ENCODE data around the gene AGAP5.
A peak's percentile ranks its signal among the peaks of the same experiment; 100 is the strongest.
"Not testable (repeated sequence)": the region's sequence is repeated elsewhere in the genome, so short reads cannot be mapped to it uniquely, and the experiment has no call there.

The AGAP5 gene

GRCh38 chr10:73697675-73698159, at the start of gene AGAP5:
AGAP5 (minus strand) TSS chr10:73698109; CDS start chr10:73697755, 354 bp downstream.
- DNase-seq, result not testable (repeated sequence)

DNA sequence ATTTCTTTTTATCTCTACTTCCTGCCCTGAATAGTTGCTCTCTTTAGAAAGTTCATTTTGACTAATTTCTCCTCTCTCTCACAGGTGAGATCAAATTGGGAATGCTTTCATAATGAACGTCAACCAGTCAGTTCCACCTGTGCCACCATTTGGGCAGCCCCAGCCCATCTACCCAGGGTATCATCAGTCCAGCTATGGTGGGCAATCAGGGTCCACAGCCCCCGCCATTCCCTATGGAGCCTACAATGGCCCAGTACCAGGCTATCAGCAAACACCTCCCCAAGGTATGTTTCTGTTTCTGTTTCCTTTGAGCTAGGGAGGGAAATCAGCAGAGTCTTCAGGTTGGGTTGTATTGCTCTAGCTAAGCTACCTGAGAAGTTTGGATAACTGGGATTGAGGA, 48.8 kb upstream of the AGAP5 start:
- no peak for DNase-seq

- no peak for DNase-seq
These were observed 46.7 kb upstream of the AGAP5 start for GRCh38 chr10:73744664-73744975.

DNA sequence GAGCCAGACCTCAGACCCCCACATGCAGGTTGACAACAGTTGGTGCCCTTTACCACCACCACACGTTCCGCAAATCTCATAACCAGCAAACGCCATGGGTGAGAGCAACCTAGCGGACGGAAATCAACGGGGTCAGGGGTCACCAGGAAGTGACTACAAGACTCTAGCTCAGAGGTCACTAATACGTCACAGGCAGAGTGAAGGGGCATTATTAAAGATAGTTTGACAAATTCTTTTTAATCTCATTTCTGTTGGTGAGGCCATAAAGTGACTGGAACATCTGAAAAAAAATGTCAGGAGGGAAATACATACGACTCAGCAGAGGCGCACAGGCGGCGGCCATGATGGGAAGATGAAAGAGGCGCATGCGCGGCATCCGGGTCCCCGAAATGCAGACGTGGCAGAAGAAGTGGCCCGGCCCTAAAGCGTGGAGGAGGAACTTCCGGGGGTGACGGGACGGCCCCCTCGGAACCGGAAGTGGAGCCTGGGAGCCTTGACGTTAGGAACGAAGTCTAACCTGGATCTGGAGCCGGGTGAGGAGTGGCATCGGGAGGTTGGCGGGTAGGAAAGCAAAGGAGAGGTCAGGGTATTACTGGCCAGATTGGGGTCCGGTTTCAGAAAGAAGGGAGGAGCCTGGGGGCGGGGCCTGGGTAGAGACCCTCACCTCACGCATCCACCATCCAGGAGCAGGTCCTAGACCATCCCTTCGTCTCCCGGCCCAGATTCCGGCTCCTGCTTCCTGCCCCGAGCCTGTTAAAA, 46.2 kb upstream of the AGAP5 start, which contains the start of gene SEC24C:
Gene SEC24C (plus strand): TSS at position 468 of the 759 bp plus-strand sequence. CDS start 2,461 bp downstream, outside the sequence.
- peak; percentile 93 for DNase-seq

DNA sequence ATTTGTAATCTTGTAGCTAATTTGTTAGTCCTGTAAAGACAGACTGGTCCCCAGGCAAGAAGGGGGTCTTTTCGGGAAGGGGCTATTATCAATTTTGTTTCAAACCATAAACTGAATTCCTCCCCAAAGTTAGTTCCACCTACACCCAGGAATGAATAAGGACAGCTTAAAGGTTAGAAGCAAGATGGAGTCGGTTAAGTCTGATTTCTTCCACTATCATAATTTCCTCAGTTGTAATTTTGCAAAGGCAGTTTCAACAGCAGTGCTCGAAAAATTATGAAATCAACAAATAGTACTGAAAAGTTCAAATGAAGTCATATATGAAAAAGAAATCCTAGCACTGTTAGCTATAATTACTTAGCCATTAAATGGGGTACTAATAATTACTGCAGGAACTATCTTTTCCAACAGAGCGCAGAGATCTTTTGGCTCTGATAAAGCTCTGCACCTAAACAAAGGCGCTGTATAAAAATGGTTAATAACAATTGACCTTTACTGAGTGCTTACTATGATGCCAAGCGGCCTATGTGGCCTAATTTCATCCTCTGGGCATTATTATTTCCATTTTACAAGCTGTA, 45.5 kb upstream of the AGAP5 start:
- no peak for DNase-seq

DNA sequence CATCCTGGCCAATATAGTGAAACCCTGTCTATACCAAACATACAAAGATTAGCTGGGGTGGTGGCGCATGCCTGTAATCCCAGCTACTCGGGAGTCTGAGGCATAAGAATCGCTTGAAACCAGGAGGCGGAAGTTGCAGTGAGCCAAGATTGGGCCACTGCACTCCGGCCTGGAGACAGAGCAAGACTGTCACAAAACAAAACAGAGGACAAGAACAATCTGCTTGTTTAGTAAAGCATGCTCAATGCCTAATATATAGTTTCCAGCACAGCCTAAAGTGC, 44.5 kb upstream of the AGAP5 start:
- no peak for DNase-seq

DNA sequence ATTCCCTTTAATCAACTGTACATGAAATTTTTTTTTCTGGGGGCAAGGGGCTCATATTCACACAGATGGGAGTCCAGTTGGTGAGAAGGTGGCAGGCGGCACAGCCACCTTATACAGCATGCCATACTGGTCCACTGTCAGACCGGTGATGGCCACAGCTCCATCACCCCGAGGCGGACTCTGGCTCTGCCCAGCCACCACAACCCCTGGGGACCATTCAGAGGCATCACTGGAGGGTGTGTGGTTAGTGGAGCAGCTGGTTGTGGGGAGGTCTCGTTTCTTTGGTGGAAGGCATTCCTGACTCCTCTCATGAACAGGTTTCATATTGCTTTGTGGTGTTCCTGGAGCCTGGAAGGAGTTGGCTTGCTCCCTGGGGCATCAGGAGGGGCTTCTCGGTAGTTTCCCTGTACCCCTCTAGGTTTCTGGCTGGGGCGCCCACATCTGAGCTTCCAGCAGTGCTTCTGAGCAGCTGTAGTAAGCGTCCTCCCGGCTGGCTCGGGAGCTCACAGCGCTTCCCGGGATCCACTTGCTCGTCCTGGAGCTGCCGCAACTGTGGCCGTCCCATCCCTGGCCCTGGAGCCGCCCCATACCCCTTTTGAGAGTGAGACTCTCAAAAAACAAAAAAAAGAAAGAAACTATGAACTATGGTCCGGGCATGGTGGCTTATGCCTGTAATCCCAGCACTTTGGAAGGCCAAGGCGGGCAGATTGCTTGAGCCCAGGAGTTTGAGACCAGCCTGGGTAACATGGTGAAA, 42.8 kb upstream of the AGAP5 start:
- DNase-seq, result not testable (repeated sequence)

GRCh38 chr10:73734796-73735305, 36.9 kb upstream of the AGAP5 start:
- no peak for DNase-seq

DNA sequence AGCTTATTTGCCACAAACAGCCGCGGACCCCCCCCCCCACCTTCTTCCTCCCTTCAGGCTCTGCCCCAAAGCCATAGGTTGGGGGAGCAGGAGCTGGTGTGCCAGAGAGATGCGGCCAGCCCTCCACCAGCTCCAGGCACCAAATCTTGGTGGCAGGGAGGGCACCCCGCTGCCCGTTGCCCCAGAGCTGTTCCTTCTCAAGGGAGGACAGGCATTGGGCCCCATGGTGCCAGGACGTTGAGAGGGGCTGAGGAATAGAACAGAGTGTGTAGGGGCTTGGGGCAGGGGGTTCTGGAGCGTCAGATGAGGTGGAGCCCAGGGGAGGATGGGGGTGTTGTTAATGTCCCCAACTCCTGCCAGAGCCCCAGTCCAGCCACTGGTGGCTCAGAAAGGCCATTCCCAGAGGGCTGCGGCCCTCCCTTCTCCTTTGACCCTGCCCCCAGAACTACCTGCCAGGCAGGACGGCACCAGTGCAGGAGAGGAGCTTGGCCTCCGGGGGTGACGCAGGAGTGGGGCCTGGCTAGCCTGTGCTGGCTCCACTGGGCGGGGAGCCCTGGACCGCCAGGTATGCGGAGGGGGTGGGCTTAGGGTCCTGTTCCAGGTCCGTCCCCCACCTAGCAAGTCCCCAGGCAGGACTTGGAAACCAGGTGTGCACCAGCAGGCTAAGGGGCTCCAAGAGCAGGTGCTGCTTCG, 36.3 kb upstream of the AGAP5 start:
- no peak for DNase-seq

GRCh38 chr10:73732931-73733623, 35.2 kb upstream of the AGAP5 start:
- DNase-seq, result no peak

GRCh38 chr10:73732426-73732825, 34.5 kb upstream of the AGAP5 start:
- DNase-seq, result no peak

DNA sequence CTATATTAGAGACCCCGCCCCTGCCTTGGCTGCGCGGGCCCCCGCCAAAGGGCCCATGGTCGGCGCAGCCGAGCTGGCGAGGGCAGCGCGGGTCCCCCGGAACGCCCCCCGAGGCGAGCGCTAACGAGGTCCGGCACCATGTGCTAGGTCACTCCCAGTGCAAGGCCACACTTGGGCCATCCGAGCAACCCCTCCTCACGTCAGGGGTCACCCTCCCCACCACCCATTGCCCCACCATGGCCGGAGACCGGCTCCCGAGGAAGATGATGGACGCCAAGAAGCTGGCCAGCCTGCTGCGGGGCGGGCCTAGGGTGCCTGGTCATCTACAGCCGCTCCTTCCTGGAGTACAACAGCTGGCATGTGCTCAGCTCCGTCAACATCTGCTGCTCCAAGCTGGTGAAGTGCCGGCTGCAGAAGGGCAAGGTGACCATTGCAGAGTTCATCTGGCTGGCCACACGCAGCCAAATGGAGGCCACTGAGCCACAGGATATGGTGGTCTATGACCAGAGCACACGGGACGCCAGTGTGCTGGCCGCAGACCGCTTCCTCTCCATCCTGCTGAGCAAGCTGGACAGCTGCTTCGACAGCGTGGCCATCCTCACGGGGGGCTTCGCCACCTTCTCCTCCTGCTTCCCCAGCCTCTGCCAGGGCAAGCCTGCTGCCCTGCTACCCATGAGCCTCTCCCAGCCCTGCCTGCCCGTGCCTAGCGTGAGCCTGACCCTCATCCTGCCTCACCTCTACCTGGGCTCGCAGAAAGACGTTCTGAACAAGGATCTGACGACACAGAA, 33.9 kb upstream of the AGAP5 start:
- no peak for DNase-seq

DNA sequence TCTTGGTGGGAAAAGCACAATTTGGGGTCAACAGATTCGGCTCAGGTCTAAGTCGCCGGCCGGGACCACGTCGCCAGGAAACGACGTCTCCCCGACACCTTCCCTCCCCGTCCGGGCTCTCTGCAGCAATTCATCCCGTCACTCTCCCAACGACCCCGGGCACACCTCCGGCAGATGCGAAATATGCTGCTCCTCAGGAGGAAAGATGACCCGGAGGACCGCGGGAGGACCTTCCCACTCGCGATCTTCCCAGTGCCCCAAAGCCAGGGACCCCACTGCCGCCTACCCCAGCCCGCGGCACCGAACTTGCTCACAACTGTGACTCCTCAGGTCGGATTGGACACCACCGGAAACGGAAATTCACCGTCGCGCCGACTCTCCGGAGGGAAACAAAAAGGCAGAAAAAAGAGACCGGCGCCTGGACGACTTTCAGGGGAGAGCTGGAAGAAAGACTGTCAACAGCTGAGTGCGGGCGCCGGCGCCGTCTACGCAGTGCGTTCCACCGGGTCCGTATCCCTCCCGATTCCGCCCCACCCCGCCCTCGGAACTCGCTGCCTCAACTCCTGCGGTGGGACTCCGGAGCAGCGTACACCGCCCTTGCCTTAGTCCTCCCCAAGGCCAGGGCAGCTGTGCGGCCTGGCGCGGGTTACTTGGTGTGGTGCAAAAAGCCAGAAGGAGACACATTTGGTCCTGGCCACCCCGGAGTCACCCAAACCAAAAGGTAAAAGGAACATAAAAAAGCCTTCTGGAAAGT, 32.4 kb upstream of the AGAP5 start:
- peak; percentile 84 for DNase-seq

DNA sequence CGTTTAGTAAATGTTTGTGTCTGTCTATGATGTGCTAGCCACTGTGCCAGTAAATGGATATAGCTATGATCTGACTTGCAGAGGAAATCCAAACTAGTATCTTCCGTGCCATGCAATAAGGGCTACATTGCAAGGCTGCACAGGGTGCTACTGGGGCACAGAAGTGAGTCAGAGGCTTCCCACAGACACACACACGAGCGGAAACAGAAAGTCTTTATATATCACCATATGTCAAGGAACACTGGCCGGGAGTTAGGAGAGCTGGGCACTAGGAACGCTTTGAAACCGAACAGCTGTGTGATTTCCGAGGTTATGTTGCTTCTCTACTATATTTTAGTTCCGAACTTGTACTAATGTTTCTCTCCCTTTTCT, 31.9 kb upstream of the AGAP5 start:
- DNase-seq, result not testable (repeated sequence)

DNA sequence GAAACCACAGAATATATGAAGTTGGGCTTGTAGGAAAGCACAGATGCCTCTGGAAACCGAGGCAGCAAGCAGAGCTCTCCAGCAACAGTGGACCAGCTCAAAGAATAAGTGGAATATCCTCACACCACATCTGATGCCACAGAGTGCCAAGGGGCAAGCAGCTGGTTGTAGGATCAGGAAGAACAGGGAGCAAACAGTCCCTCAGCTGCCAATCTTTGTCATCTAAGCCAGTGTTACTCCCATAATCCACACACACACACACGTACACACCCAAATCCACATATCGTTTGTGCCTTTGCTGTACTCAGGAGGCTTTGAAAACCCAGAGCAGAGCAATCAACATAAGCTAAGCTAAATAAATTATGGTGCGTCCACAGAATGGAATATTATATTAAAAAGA, 25.6 kb upstream of the AGAP5 start:
- no peak for DNase-seq

DNA sequence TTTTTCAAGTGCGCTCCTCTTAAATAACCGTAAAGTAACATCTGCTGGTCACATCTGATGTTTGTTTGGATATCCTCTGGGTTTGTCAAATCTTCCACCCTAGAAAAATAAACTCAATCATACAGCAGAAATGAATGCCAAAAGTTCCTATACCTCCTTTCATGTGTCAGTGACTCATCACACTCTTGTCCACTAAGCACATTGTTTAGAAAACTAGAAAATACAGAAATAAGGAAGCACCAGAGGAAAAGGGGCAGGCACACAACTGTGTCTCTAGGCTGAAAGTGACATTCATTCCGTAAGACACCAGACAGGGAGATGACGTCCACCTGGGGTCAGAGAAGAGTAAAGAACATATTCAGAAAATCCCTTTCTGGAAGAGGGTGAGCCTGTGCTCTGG, 22.7 kb upstream of the AGAP5 start:
- DNase-seq, result not testable (repeated sequence)

DNA sequence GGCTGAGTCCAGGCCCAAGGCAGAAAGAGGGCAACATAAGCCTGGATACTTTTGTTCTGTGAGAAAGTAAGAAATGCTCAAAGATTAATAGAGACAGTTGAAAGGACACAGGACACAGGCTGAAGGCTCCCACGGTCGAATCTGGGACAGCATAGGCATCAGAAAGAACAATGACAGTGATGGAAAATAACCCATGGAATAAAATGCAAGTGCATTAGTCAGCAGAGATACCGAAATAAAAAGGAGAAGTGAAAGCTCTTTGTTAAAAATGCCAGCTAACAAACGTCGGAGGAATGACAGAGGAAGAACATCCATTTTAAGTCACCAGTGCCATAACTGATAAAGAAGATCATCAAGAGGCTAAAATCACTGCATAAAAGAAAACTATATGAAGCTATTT, 19.6 kb upstream of the AGAP5 start:
- no peak for DNase-seq

DNA sequence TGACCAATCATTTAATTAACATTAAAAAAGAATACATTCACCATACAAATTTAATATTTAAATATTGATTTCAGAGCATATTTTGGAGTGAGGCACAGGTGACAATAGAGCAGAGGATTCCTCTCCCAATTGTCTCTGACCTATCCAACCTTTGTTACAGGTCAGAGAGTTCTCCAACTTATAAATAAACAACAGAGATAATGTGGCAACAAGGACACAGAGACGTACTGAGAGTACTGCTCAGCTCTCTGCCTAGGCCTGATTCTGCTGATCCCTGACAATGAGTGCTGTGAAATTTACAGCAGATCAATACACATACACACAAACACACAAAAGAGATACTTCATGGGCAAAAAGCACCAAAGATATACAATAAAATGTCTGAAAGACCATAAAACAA, 18.3 kb upstream of the AGAP5 start:
- no peak for DNase-seq

DNA sequence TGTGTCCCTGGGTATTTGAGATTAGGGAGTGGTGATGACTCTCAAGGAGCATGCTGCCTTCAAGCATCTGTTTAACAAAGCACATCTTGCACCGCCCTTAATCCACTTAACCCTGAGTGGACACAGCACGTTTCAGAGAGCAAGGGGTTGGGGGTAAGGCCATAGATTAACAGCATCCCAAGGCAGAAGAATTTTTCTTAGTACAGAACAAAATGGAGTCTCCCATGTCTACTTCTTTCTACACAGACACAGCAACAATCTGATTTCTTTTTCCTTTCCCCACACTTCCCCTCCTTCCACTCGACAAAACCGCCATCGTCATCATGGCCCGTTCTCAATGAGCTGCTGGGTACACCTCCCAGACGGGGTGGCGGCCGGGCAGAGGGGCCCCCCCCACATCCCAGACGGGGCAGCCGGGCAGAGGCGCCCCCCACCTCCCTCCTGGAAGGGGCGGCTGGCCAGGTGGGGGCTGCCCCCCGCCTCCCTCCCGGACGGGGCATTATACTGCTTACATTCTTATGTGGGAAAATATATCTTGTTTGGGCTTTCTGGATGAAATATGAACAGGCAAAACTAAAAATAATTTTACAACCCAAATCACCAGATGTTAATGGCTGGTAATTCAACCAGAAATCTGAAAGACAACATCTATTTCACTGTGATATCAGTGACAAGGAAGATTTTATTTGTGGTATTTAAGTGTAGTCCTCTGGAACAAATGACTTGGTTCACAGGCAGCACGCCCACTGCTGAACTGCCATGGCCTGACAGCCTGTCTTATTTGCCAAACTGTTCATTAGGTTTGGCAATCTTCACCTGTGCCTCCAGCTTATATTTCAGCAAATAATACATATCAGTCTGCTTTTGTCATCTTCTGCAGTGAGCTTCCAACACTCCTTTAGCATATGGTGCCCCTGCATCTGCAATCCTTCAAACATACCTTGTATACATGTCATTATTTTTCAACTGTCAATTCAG, 17.6 kb upstream of the AGAP5 start:
- not testable (repeated sequence) for DNase-seq

- not testable (repeated sequence) for DNase-seq
These were observed 16.6 kb upstream of the AGAP5 start for GRCh38 chr10:73714483-73714882.

Measured in NCI-H345 (cell line).